HepG2 (cell line): Measurements from ENCODE around the gene ST6GALNAC2. TPM values are rescaled to one million over a fixed set of nuclear protein-coding genes. Genes with fewer than 3 reads are reported as not detected.

Experiments
- ATF2 ChIP-seq: sonication (generic); formaldehyde crosslinking; IDR thresholded peaks from 2 replicates; pipeline ENCODE4 v1.4.0; 2020; ENCODE audit warnings: missing genetic modification reagents
- MXD1 ChIP-seq: sonication (generic); formaldehyde crosslinking; IDR thresholded peaks from 2 replicates; pipeline ENCODE4 v1.4.0; 2020; ENCODE audit warnings: mild to moderate bottlenecking, missing genetic modification reagents
- PREB ChIP-seq: sonication (generic); formaldehyde crosslinking; IDR thresholded peaks from 2 replicates; pipeline ENCODE4 v1.4.0; 2020; ENCODE audit warnings: missing genetic modification reagents
- XRCC5 ChIP-seq: fragments of 200-400 bp; formaldehyde crosslinking; optimal IDR thresholded peaks from 2 replicates; pipeline ENCODE3; 2017; ENCODE audit warnings: mild to moderate bottlenecking, low read length
- ZNF138 ChIP-seq: sonication (generic); formaldehyde crosslinking; IDR thresholded peaks from 2 replicates; pipeline ENCODE4 v1.5.0; 2020; ENCODE audit warnings: mild to moderate bottlenecking, low read depth, missing genetic modification reagents
- ZNF350 ChIP-seq: sonication (generic); formaldehyde crosslinking; IDR thresholded peaks from 2 replicates; pipeline ENCODE4 v1.4.0; 2020; ENCODE audit warnings: mild to moderate bottlenecking, low read depth, missing genetic modification reagents, borderline replicate concordance
- ZNF354B ChIP-seq: sonication (generic); formaldehyde crosslinking; IDR thresholded peaks from 2 replicates; pipeline ENCODE4 v1.8.0; 2022; ENCODE audit warnings: mild to moderate bottlenecking, missing genetic modification reagents
- ZNF446 ChIP-seq: sonication (generic); formaldehyde crosslinking; IDR thresholded peaks from 2 replicates; pipeline ENCODE4 v1.5.0; 2020; ENCODE audit warnings: mild to moderate bottlenecking, missing genetic modification reagents
- polyA plus RNA-seq, 8 experiments: library from polyadenylated mRNA; depleted of rRNA in 3 of 8; stranded (reverse) in 7 of 8; unstranded in 1 of 8; fragments of >200 nt; fragmentation: Illumina TruSeq in 4 of 8; extraction: Trizol in 4 of 8; gene quantifications; 2 replicates each; pipeline versions ENCODE4 v1.2.1 to v1.2.3, GENCODE V29; 2011 to 2016; ENCODE audit warnings: low read depth in 4 of 8, missing spikeins in 1 of 8, mixed read lengths in 1 of 8; ENCODE audit not compliant: insufficient read depth in 1 of 8
- total RNA-seq, 5 experiments: library from RNA; depleted of rRNA; stranded (reverse); fragments of >200 nt; fragmentation: Illumina TruSeq; extraction: Trizol; gene quantifications; 2 replicates each; pipeline ENCODE4 v1.2.3, GENCODE V29; 2016; ENCODE audit warnings: low read depth in 1 of 5

ST6GALNAC2 gene
- total and polyA plus RNA-seq, 2 of the 13 experiments (the other 11 are each of a cell fraction or from before 2014, with no cell fraction given) = 0.12 to 0.49 TPM

- TF ChIP-seq PREB (CRISPR knock-in tag) (no peak), ZNF350 (no peak), ATF2 (CRISPR knock-in tag) (peak; percentile 97), ZNF446 (CRISPR knock-in tag) (no peak), ZNF354B (CRISPR knock-in tag) (no peak), ZNF138 (CRISPR knock-in tag) (no peak), MXD1 (CRISPR knock-in tag) (no peak), XRCC5 (peak; percentile 61)
Measured at GRCh38 chr17:76540381-76541300, 45.0 kb downstream of the ST6GALNAC2 start (continued).
